ENCODE results near the gene CAPZA3. TPM values are rescaled to one million over a fixed set of nuclear protein-coding genes. Genes with fewer than 3 reads are reported as not detected.
"Not testable (repeated sequence)": the region's sequence is repeated elsewhere in the genome, so short reads cannot be mapped to it uniquely, and the experiment has no call there.

CAPZA3 gene
- total and polyA plus RNA-seq, 12 donors: not detected

DNA sequence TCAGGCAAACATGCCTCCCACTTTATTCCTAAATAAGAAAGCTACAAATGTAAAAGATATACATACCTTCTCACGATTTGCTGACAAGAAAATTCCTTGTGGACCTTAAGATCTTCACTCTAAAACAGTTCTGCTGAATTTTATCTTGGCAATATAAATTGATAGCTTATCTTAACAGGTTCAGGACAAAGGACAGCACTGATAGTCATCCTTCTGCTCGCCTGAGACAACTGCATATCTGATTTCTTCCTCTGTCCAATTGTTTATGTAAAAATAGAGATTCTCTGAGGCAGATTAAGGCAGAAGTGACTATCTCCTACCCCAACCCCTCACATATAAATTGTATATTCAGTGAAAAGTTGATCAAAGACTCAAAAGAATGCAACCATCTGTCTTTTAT lies 44.9 kb downstream of the CAPZA3 start:
- WGBS, 2 donors: 47 to 53% methylated on average over 2 of the region's 2 CpGs
- H3K27ac ChIP-seq: no peak overlapping the region

DNA sequence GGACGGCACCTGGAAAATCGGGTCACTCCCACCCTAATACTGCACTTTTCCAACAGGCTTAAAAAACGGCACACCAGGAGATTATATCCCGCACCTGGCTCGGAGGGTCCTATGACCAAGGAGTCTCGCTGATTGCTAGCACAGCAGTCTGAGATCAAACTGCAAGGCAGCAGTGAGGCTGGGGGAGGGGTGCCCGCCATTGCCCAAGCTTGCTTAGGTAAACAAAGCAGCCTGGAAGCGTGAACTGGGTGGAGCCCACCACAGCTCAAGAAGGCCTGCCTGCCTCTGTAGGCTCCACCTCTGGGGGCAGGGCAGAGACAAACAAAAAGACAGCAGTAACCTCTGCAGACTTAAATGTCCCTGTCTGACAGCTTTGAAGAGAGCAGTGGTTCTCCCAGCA lies 47.5 kb downstream of the CAPZA3 start:
- H3K4me3 ChIP-seq; ATAC-seq; intact Hi-C loops (cut with DNase I); H3K27me3 ChIP-seq; DNase-seq; H3K36me3 ChIP-seq; H3K4me1 ChIP-seq; H3K27ac ChIP-seq: not testable (repeated sequence)
- peaks cover 0 to 30% (median 0%) of the 10 kb centered on the region in 11 donors for H3K9me3 ChIP-seq
- 92 to 96% methylated on average over 6 to 8 of the region's 8 CpGs for WGBS, 2 donors

More for the DNA sequence above, 44.9 kb downstream of the CAPZA3 start:
- DNase-seq (no peak), ATAC-seq (no peak)
- Histone ChIP-seq H3K36me3 (no peaks in the 10 kb centered on the region), H3K4me3 (no peak overlapping the region), H3K27me3 (no peaks in the 10 kb centered on the region), H3K4me1 (no peaks in the 10 kb centered on the region), H3K9me3 (peaks cover 0 to 30% (median 0%) of the 10 kb centered on the region in 11 donors)
- no peak for TF ChIP-seq CTCF (IDR thresholded peaks at IDR 0.05)
- intact Hi-C loops (cut with DNase I): no loop called here

Other genes starting within 250 kb of the CAPZA3 start
- 1 to 10 TPM in 1 of 10 donors, under 1 TPM in 2, not detected in 7; 0.32 to 1.5 (median 0.88) TPM for gene PLCZ1, start 107 bp upstream of the CAPZA3 start, total RNA-seq
- under 1 TPM in 1 of 2 donors, not detected in 1; 0.88 TPM for gene PLCZ1, start 107 bp upstream of the CAPZA3 start, polyA plus RNA-seq

All from heart right ventricle (tissue), 16 donors.